ENCODE results near the gene DPEP2NB. TPM values are rescaled to one million over a fixed set of nuclear protein-coding genes. Genes with fewer than 3 reads are reported as not detected.
"Not testable (repeated sequence)": the region's sequence is repeated elsewhere in the genome, so short reads cannot be mapped to it uniquely, and the experiment has no call there.

The DPEP2NB gene
- total RNA-seq, 1 experiment from 2014 or later = not detected

DNA sequence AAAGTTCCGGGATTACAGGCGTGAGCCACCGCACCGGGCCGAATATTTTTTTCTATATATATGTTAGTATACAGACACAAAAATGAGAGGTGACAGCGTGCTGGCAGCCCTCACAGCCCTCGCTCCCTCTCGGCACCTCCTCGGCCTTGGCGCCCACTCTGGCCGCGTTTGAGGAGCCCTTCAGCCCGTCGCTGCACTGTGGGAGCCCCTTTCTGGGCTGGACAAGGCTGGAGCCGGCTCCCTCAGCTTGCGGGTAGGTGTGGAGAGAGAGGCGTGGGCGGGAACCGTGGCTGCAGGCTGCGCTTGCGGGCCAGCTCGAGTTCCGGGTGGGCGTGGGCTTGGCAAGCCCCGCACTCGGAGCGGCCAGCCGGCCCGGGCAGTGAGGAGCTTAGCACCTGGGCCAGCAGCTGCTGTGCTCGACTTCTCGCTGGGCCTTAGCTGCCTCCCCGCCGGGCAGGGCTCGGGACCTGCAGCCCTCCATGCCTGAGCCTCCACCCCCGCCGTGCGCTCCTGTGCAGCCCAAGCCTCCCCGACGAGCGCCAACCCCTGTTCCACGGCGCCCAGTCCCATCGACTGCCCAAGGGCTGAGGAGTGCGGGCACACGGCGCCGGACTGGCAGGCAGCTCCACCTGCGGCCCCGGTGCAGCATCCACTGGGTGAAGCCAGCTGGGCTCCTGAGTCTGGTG, 33.6 kb downstream of the DPEP2NB start:
- DNase-seq (ENCODE audit: low spot score) = no peak

DNA sequence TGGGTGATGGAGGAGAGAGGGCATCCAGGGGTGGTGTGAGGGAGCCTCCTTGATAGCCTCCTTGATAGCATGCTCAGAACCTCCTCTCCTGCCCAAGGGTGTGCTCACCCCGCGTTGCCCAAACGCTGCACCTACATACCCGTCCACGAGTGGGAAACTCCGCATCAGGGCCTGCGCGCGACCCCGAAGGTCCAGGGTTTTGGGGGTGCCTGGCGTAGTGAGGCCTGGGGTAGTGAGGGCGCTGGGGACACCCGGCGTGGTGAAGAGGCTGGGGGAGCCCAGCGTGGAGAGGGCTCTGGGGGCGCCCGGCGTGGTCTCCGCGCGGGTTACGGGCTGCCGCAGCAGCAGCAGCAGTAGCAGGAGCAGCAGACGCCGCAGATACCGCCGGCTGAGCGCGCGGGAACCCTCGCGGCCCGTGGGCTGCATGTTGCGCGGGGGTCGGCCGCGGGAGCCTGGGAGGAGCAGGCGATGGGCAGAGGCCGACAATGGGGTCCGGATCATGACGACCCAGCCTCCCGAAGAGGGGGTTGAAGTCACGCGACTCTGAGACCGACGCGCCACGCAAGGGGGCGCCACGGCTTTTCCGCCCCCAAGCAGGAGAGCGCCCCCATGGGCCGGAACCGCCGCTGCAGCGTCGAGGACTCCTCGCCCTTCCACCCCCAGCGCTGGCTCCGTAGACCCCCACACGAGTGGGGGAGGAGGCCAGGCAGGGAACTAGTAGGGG, 35.6 kb downstream of the DPEP2NB start, which contains the start of gene DPEP3:
TSS of gene DPEP3 (minus strand) at position 545 of the 724 bp plus-strand sequence. CDS start at position 426, 119 bp downstream.
- DNase-seq (ENCODE audit: low spot score) = no peak

DNA sequence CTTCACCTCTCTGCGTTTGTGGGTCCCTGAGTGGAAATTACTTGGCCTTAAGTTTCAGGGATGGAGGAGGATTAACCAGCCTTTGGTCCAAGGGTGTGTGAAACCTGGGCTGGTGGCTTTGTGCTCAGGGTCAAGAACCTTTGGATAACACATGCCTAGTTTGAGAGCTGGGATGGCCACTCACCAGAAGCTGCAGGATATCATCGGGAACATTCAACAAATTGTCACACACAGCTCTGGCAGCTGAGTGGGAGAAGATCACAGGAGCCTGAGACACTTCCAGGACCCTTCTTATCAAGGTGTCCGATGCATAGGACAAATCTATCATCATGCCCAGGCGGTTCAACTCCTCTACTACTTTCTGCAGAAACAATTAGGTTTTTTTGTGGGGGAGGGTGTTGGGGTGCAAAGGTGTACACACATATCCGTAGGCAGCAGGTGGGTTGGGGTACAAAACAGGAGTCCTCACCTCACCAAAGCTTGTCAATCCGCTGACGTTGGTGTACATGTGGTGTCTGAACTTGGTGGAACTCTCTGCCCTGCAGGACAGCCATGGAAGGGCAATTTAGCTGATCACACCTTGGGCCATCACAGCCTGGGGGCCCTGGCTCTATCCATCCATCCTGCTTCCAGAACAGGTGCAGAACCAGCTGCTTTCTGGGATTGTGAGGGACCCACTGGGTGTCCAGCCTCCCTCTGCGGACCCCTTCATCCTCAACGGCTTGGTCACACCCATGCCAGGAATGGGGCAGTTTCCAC, 38.1 kb downstream of the DPEP2NB start:
- no peak for DNase-seq (ENCODE audit: low spot score)

DNA sequence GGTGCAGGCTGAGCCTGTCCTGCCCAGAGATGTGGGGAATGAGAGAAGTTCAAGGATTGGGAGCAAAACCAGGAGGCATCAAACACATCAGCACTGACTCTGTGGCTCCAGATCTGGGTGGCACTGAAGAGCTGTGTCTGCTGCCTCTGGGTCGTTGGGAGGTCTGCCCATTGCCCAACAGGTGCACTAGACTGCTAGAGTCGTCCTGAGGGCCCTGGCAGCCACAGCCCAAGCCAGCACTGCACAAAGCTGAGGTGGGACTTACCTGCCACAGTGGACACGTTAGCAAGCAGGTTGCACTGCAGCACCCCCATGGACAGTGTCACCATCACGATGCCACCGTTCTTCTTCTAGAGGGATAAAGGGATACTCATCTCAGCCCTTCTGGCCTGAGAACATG, 38.7 kb downstream of the DPEP2NB start:
- no peak for DNase-seq (ENCODE audit: low spot score)

DNA sequence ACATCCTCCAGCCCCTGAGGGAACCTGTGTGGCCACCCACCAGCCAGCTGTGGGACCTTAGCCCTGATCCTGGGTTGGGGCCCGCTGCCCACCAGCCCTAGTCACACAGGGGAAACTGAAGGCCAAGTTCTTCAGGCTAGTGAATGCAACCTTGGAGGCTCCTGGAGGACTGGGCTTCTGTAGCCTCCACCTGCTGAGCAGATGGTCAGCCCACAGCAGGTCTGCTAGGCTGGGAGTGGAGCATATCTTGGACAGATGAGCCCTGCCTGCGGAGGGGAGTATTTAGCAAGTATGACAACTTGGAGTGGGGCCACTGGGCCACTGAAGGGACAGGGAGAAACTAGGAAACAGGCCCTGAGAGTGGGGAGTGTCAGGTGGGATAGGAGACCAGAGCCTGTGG, 39.5 kb downstream of the DPEP2NB start:
- DNase-seq (ENCODE audit: low spot score) = no peak

DNA sequence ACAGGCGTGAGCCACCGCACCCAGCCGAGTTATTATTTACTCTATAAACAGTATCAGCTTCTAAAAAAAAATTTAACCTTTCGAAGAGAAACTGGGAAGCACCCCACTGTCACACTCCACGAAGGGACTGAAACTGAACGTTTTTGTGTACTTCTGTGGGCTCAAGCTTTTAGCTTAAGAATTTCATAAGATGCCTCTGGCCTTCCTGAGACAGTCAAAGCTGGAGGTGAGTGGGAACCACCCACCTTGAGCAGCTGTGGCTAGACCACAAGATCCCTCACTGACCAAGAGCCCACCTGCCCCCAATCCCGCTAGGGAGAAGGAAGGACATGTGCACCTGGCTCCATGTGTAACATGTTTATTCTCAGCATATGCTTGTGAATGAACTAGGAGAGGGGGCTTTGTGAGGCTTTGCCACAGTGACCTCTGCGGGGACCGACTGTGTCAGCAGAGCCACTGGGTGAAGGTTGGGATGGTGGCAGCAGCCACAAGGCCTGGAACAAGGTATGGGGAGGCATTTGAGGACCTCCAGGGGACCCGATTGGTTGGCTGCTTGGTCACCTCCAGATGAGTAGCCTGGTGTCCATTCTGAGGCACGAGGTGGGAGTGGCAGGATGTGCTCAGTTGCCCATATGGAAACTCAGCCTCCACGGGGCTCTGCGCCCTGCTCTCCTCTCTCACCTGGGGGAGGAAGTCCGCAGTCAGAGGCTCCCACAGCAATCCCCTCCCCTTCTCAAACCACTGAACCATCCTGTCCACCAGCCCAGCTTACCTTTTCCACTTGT, 40.2 kb downstream of the DPEP2NB start:
- DNase-seq (ENCODE audit: low spot score) = no peak

DNA sequence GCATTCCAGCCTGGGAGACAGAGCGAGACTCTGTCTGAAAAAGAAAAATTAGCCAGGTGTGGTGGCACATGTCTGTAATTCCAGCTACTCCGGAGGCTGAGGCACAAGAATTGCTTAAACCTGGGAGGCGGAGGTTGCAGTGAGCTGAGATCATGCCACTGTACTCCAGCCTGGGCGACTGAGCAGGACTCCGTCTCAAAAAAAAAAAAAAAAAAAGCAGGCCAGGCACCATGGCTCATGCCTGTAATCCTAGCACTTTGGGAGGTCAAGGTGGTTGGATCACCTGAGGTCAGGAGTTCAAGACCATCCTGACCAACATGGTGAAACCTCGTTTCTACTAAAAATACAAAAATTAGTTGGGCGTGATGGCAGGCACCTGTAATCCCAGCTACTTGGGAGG, 43.4 kb downstream of the DPEP2NB start:
- not testable (repeated sequence) for DNase-seq (ENCODE audit: low spot score)

DNA sequence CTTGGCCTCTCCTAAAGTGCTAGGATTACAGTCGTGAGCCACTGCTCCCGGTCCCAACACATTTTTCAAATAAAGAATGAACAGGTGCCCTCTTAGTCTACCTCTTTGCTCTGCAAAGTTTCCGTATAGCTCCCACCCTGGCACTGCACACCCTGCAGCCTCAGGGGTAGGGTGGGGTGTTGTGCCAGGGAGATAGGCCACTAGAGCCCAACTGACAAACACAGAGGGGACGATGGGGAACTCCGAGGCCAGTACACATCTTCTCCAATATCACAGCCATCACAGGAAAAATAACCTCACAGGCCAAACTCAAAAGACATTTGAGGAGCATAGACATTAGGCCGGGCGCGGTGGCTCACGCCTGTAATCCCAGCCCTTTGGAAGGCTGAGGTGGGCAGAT, 44.6 kb downstream of the DPEP2NB start:
- no peak for DNase-seq (ENCODE audit: low spot score)

DNA sequence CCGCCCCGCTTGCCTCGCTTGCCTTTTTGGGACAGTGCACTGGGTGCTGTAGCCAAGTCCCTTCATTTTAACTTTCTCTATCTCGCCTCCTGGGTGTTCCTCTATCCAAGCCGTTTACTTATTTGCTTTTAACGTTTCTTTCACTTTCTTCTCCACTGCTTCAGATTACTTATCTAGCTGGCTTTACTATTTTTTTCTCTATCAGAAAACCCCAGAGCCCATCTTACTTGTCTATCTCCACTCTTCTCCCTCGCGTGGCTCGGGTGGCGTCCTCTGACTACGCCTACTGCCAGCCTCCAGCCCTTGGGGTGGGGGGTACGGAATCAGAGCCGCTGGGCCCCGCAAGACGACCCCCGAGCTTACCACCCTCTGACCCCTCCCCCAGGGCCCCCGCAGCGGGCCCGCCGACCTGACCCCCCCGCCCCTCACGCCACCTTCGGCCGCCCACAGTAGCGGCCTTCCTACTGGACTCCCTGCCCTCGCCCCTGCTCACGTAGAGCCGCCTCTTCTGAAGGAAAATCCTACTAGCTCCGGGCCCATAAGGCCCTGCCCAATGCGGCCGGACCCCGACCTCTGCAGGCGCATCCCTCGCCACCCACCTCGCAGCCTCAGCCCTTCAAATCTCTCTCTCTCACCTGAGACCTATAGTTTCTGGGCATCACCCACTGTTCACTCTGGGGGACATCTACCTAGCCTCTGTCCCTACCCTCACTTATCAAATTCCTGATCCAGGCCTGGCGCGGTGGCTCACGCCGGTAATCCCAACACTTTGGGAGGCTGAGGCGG, 46.3 kb downstream of the DPEP2NB start:
- no peak for DNase-seq (ENCODE audit: low spot score)

DNA sequence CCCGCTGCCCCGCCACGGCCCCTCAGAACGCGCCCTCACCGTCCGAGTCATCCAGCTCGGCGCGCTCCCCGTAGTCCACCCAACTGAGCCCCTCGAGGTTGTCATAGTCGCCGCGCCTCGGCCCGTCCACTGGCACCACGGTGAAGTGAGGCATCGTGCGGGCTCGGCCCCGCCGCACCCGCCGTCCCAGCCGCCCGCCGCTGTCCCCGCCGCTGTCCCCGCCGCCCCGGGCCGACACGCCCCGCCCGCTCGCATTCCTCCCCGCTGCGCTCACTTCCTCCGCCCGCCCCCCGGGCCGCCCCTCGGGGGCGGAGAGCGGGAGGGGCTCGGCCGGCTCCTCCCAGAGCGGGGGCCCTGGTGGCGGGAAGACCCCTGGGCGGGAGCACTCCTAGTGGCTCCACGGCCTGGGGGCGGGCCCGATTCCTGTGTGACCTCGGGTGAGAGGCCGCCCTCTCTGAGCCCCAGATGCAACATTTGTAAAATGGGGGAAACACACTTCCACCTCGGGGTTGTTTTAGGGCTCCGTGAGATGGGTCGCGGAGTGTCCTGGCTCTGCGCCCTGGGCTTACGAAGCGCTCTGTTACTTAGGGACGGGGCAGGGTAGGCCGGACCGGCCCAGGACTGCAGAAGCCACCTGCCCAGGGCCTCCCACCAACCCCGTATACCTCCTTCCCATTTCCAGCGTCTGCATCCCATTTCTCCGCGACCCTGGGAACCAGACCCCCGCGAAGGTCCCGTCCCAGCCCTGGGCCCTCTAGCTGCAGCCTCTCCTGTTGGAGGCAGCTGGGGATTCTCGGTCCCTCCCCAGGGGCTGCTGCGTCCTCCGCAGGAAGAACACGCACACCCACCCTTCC, 47.1 kb downstream of the DPEP2NB start, which contains the start of gene SLC12A4:
TSS of gene SLC12A4 (minus strand) at position 238 of the 854 bp plus-strand sequence. CDS start at position 154, 84 bp downstream.
- DNase-seq (ENCODE audit: low spot score) = peak; percentile 45

DNA sequence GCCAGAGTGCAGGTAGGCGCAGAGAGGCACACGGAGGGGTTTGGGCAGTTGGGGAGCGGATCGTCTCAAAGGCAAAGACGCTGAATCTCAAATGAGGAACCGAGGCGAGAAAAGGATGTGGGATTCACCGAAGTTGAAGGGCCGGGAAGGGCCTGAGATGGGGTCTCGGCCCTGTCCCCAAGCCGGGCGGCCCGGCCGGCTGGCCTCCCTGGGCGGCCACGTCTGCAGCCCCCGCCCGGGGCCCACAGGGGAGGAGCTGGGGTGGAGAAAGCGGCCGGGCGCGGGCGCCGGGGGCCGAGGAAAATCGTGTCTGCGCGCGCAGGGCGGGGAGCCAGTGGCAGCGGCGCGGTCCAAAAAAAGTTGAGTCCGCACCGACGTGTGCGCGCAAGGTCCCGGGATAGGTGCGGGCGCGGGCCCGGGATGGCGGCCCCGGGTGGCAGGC, 47.7 kb downstream of the DPEP2NB start:
- DNase-seq (ENCODE audit: low spot score) = no peak

DNA sequence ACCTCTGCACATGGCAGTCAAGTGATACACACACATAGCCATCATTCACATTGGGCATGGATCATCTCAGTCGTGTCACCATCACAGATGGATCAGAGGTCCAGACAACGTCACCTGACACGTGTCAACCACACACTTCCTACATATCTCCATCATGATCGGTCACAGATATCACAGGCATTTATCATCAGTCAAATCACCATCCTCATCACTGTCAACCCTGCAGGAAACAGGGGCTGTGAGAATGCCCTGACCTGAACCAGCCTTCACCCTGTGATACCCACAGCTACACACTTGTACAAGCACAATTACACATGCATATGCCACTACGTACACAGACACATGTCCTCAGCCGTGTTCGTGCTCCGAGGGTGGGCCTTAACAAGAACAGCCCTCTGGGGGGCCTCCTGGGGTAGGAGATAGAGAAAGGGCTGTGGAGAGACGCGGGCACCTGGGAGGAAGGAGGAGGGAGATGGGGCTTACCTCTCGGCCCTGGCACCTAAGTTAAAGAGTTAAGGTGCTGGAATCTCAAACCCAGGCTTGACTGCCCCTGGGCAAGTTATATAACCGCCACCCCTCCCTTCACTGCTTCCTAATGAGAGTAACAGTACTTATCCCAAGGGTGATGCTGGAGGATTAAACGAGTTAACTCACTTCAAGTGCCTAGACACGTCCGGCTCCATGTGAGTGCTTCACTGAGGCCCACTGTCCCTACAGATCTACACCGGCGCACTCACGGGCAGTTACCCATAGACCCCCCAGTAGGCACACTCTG, 48.3 kb downstream of the DPEP2NB start:
- no peak for DNase-seq (ENCODE audit: low spot score)

DNA sequence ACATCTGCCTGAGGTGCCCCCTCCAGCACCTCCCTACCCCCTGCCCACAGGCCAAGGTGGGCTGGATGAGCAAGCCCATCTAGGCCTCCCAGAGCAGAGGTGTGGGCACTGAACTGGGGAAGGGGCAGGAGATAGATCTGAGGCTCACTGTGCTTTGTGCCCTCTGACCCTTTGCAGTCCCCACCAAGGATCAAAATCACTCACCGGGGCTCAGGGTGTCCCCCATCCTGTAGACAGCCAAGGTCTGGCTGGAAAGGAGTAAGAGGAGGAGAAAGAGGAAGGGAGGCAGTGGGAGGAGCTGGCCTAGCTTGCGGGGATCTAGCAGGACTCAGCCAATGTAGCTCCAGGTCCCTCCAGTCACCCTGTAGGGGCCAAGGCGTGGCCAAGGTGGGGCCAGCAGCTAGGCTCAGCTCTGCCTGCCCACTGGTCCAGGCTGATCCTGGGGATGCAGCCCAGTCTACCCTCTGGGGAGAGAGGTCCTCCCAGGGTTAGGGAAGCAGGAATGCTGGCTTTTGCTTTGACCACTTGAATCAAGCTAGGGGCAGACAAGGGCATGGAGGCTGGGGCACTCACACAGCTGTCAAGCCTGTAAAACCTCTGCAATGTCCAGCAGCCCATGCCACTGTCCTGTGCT, 49.0 kb downstream of the DPEP2NB start:
- no peak for DNase-seq (ENCODE audit: low spot score)

DNA sequence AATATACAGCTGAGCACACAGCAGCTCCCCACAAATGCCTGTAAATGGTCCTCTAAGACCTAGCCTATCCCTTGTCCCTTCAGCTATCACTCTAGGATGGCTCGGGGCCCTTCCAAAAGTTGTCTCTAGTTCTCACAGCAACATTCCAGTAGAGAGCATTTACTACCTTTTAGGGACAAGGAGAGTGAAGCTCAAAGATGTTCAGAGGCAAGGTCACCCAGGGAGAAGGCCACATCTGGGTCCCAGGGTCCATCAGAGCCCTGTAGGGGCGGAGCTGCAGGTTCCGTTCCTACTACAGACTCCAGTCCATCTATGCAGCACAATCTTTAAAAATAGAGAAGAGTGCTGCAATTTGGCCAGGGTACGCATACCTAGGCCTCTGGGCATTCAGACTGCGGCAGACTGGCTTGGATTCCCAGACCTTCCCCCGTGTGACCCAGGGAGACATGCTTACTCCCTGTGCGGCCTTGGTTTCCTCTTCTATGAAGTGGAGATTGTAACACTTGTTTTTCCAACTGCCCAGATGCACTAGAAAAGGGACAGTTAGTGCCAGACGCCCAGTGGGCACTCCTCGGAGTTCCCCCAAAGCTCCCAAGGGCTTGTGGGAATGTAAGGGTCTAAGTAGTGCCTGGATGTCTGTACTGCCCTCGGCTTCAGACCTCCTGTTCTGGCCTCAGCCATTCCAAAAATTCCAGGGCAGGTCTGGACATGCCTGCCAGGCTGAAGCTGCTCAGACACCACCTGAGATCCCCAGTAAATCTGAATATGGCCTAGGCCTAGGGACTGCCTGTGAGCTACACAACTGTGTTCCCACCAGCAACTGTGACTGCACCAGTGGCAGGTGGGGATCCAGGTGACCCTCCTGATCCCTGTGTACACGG, 49.8 kb downstream of the DPEP2NB start:
- no peak for DNase-seq (ENCODE audit: low spot score)

DNA sequence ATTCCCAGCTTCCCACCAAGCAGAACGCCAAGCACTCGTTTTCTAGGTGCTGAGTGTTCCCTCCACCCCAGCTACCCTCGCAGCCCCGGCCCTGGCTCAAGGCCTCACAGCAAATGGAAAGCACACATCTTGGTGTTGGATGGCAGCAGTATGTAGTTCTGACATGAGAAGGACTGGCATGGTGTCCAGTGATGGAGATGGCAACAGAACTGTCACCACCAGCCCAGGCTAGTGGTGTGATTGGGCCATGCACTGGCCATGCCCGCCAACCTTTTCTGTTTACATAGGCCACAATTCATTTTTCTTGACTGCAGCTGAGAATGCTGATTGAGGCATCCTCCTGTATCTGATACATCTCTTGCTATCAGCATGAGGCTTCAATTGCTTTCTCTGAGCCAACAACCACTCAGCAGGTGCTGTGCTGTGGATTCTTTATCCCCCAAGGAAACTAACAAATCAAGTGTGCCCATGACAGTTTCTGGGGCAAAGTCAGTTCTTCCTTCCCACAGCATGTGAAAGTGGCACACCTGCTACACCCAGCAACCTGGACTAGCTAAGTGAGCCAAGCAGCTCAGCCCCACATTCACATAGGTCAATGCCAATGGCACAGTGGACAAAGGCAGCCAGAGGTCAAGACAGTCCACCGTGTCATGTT, 51.1 kb downstream of the DPEP2NB start:
- DNase-seq (ENCODE audit: low spot score) = no peak

DNA sequence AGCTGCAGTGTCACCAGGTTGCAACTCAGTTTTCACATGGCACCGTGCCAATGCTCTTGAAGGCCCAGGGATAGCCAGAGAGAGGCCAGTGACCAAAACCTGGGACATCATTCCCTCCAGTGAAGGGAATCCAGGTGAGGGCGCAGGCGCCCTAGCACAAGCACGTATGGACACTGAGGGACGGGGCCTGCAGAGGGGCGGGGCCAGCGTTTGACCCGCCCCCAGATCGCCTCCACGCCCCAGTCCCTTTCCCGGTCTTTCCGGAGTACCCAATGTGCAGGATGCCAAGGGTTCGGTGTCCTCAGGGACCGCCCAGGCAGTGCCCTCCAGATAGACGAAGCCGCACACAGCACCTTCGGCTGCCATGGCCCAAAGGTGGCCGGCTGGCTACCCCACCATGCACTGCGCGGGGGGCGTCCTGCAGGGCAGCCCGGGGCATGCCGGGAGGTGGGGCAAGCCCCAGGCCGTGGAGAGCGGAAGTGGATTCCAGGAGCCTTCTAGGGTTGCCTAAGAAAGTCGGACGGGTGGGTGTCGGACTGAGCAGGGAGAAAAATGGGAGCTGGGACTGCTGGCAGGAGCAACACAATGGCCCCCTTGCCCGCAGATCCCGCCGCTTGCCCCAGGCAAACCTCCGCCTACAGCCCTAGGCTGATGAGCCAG, 51.9 kb downstream of the DPEP2NB start:
- no peak for DNase-seq (ENCODE audit: low spot score)
